ENCODE measurements around the gene SHMT2. TPM values are rescaled to one million over a fixed set of nuclear protein-coding genes. Genes with fewer than 3 reads are reported as not detected.

SHMT2 gene
- 232 and 343 TPM in 2 replicates for total RNA-seq (2014; rRNA removed; shearing (Covaris generic); ENCODE audit: low replicate concordance)

DNA sequence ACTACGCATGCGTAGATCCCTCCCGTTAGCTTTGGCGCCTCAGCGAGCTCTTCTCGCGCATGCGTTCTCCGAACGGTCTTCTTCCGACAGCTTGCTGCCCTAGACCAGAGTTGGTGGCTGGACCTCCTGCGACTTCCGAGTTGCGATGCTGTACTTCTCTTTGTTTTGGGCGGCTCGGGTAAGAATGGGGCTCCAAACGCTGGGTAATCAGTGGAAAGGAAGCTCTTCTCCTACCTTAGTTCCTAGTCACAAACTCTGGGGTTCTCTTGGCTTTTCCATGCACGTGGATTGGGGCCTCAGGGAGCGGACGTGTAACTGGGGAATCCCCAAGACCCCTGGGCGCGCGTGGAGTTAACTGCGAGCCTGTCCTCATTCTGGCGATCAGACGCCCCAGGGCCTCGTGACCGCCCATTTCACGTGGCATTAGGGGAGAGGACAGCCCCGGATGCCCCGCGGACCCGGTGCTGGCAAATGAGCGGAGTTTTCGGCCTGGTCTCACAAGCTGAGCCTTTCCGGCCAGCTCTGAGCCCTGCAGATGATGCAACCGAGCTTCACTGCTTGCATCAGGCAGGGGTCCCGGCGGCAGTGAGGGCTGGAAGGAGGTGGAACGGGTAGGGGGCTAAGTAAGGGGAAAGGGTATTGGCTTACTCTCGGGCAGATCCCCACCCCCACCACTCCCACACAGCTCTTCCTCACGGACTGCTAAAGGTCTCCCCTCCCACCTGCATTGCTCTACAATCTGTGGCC, at the start of gene SHMT2:
SHMT2 (plus strand) TSS at position 78 of the 747 bp plus-strand sequence; CDS start at position 146, 68 bp downstream.
- peaks cover 46% of the 10 kb centered on the region for H3K36me3 ChIP-seq
- H3K27me3 ChIP-seq: no peaks in the 10 kb centered on the region
- peak; percentile 95 for DNase-seq
- peak within 1 kb of the TSS; percentile 80 for H3K4me3 ChIP-seq
- no peaks in the 10 kb centered on the region for H3K9me3 ChIP-seq

DNA sequence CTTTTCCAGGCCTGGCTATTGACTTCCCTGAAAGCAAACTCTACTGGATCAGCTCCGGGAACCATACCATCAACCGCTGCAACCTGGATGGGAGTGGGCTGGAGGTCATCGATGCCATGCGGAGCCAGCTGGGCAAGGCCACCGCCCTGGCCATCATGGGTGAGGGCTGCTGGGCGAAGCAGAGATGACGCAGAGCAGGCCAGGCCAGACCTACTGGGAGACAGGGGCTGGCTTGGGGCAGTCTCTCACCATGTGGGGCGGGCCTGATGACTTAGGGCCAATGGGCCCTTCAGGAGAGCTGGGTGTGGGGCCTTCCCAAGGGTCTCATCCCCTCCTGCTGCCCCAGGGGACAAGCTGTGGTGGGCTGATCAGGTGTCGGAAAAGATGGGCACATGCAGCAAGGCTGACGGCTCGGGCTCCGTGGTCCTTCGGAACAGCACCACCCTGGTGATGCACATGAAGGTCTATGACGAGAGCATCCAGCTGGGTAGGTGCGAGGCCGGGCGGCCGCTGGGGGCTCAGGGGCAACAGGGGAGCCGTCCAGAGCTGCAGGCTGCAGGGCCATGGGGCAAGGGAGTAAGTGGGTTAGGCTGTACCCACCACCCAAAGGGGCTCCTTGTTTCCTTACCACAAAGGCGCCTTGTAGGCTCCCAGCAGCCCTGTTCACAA, 49.1 kb upstream of the SHMT2 start:
- no peak for DNase-seq
- Histone ChIP-seq H3K36me3 (peaks cover 81% of the 10 kb centered on the region), H3K27me3 (no peaks in the 10 kb centered on the region), H3K4me3 (no peak overlapping the region), H3K9me3 (no peaks in the 10 kb centered on the region)

DNA sequence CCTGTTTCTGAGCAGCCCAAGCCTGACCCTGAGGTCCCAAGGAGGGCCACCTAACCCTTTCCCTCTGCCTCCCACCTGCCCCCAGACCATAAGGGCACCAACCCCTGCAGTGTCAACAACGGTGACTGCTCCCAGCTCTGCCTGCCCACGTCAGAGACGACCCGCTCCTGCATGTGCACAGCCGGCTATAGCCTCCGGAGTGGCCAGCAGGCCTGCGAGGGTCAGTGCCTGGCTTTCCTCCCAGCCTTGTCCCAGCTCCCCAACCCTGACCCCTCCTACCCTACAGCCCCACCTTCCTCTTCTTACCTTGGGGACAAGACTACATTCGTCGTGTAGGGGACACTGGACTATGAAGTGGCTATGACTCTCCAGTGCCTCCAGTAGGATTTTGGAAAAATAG, 48.4 kb upstream of the SHMT2 start:
- Histone ChIP-seq H3K36me3 (peaks cover 78% of the 10 kb centered on the region), H3K27me3 (no peaks in the 10 kb centered on the region), H3K9me3 (no peaks in the 10 kb centered on the region), H3K4me3 (no peak overlapping the region)
- no peak for DNase-seq

DNA sequence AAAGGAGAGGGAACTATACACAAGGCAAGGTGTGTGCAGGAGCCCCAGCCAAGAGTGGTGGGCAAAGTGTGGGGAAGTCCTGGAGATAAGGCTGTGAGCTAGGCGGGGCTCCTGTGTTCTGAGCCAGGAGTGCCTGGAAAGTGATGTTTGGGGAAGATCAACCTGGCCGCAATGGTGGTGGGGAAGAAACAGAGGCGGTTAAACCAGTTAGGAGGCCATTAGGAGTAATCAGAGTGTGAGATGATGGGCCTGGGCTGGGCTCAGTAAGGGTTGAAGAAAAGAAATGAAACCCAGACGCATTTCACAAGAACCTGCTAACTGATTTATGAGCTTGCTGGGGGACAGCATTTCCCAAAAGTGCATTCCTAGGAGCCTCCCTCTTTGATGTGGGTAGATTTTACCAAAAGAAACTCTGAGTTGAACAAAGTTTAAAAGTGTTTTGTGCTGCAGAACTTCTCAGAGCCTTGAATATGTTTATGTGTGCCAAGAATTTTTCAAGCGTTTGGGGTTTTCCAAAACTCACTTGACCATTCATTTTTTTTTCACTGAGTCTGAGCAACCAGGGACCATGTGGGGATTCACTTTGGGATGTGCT, 47.9 kb upstream of the SHMT2 start:
- Histone ChIP-seq H3K27me3 (no peaks in the 10 kb centered on the region), H3K36me3 (peaks cover 78% of the 10 kb centered on the region), H3K4me3 (no peak overlapping the region), H3K9me3 (no peaks in the 10 kb centered on the region)
- DNase-seq: no peak

- DNase-seq: peak; percentile 63
- no peaks in the 10 kb centered on the region for H3K27me3 ChIP-seq
- no peak overlapping the region for H3K4me3 ChIP-seq
- no peaks in the 10 kb centered on the region for H3K9me3 ChIP-seq
- H3K36me3 ChIP-seq: peaks cover 82% of the 10 kb centered on the region
These were observed 46.5 kb upstream of the SHMT2 start for GRCh38 chr12:57182918-57183575.

- DNase-seq: no peak
- H3K36me3 ChIP-seq: peaks cover 80% of the 10 kb centered on the region
- H3K4me3 ChIP-seq: no peak overlapping the region
- H3K9me3 ChIP-seq: no peaks in the 10 kb centered on the region
- H3K27me3 ChIP-seq: no peaks in the 10 kb centered on the region
These were observed 45.4 kb upstream of the SHMT2 start for GRCh38 chr12:57183939-57184725.

GRCh38 chr12:57185403-57185802, 44.1 kb upstream of the SHMT2 start:
- H3K36me3 ChIP-seq: peaks cover 80% of the 10 kb centered on the region
- no peak for DNase-seq
- H3K9me3 ChIP-seq: no peaks in the 10 kb centered on the region
- no peaks in the 10 kb centered on the region for H3K27me3 ChIP-seq
- no peak overlapping the region for H3K4me3 ChIP-seq

GRCh38 chr12:57185906-57186508, 43.5 kb upstream of the SHMT2 start:
- peaks cover 81% of the 10 kb centered on the region for H3K36me3 ChIP-seq
- H3K9me3 ChIP-seq: no peaks in the 10 kb centered on the region
- no peak for DNase-seq
- no peaks in the 10 kb centered on the region for H3K27me3 ChIP-seq
- no peak overlapping the region for H3K4me3 ChIP-seq

GRCh38 chr12:57187222-57188089, 42.1 kb upstream of the SHMT2 start:
- H3K27me3 ChIP-seq: no peaks in the 10 kb centered on the region
- peaks cover 85% of the 10 kb centered on the region for H3K36me3 ChIP-seq
- H3K4me3 ChIP-seq: no peak overlapping the region
- H3K9me3 ChIP-seq: no peaks in the 10 kb centered on the region
- no peak for DNase-seq

- no peaks in the 10 kb centered on the region for H3K27me3 ChIP-seq
- H3K4me3 ChIP-seq: no peak overlapping the region
- no peaks in the 10 kb centered on the region for H3K9me3 ChIP-seq
- peaks cover 85% of the 10 kb centered on the region for H3K36me3 ChIP-seq
- DNase-seq: no peak
These were observed 41.5 kb upstream of the SHMT2 start for GRCh38 chr12:57188090-57188425.

DNA sequence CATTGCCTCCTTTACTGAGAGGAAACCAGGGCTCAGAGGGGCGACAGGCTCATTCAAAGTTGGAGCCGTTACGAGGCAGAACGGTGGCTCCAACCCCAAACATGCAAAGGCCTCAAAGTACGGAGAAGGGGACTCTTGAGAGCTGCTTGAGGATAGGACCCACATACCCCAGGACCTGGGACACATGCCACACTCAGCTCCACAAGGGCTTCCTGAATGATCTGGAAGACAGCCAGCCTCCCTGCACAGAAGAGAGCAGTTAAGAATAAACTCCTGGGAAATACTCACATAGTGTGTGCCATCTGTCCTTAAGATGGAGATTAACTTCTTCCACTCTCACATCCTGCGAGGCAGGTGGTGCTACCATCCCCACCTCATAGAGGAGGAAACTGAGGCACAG, 39.5 kb upstream of the SHMT2 start:
- H3K27me3 ChIP-seq: no peaks in the 10 kb centered on the region
- DNase-seq: no peak
- H3K36me3 ChIP-seq: peaks cover 78% of the 10 kb centered on the region
- no peaks in the 10 kb centered on the region for H3K9me3 ChIP-seq
- H3K4me3 ChIP-seq: no peak overlapping the region

GRCh38 chr12:57190821-57191220, 38.7 kb upstream of the SHMT2 start:
- Histone ChIP-seq H3K36me3 (peaks cover 81% of the 10 kb centered on the region), H3K27me3 (no peaks in the 10 kb centered on the region), H3K9me3 (no peaks in the 10 kb centered on the region), H3K4me3 (no peak overlapping the region)
- no peak for DNase-seq

GRCh38 chr12:57191410-57191809, 38.1 kb upstream of the SHMT2 start:
- Histone ChIP-seq H3K27me3 (no peaks in the 10 kb centered on the region), H3K36me3 (peaks cover 82% of the 10 kb centered on the region), H3K9me3 (no peaks in the 10 kb centered on the region), H3K4me3 (no peak overlapping the region)
- DNase-seq: peak; percentile 22

GRCh38 chr12:57192920-57193319, 36.6 kb upstream of the SHMT2 start:
- Histone ChIP-seq H3K9me3 (no peaks in the 10 kb centered on the region), H3K4me3 (no peak overlapping the region), H3K36me3 (peaks cover 76% of the 10 kb centered on the region), H3K27me3 (no peaks in the 10 kb centered on the region)
- DNase-seq: no peak

DNA sequence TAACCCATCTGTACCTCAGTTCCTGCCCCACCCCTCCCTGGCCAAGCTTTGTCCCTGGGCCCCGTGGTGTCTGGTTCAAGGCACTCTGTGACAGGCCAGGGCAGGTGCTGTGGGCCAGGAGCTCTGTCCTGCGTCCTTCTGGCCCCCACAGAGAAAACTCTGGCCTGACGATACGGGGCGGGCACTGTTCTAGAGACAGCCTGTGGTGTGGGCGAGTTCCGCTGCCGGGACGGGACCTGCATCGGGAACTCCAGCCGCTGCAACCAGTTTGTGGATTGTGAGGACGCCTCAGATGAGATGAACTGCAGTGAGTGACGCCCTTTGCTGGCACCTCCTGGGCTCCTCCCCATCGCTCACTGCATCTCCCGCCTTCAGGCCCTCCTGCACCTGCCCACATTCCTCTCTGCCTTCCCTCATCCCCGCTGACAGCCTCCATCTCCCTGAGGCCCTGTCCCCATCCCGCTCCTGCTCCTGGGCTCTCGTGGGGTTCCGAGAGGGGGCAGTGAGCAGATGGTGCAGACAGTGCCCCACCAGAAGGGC, 35.7 kb upstream of the SHMT2 start:
- Histone ChIP-seq H3K36me3 (peaks cover 82% of the 10 kb centered on the region), H3K27me3 (no peaks in the 10 kb centered on the region), H3K9me3 (no peaks in the 10 kb centered on the region), H3K4me3 (no peak overlapping the region)
- no peak for DNase-seq
